GM21515 (cell line): ENCODE measurements around the gene MNAT1.
"Not testable (repeated sequence)": the region's sequence is repeated elsewhere in the genome, so short reads cannot be mapped to it uniquely, and the experiment has no call there.

ENCODE experiments used
- ATAC-seq: cut with Tn5 transposase; IDR thresholded peaks from one replicate; pipeline ENCODE4 v1.9.1; 2021; ENCODE audit not compliant: unreplicated experiment

The MNAT1 gene

DNA sequence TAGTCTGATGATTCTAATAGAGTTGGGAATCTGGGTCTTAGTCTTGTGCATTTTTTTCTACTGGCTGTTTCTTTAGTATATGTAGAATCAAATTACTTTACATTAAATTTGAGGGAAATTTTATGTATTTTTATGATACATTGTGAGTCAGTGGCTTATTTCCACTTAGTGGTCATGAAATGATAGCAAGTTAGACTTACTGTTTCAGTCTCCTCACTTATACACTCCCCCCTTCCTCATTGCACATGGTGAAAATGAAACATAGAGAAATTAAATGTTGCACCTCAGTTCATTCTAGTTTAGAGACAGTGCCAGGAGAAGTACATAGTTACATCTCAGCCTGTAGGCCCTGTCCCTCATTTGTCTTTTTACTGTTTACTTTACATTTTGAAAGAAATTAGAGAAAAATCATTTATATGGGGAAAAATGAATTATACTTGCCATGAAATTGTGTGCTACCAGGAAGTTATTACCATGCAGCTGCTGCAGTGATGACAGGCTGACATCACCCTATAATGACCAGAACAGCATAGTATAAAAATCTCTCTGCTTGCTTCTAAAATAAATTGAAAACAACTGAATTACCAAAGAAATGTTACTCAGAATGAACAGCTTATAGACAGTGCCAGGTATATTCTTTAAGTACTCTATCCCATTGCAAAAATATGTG, 133.1 kb downstream of the MNAT1 start:
- ATAC-seq, result no peak

DNA sequence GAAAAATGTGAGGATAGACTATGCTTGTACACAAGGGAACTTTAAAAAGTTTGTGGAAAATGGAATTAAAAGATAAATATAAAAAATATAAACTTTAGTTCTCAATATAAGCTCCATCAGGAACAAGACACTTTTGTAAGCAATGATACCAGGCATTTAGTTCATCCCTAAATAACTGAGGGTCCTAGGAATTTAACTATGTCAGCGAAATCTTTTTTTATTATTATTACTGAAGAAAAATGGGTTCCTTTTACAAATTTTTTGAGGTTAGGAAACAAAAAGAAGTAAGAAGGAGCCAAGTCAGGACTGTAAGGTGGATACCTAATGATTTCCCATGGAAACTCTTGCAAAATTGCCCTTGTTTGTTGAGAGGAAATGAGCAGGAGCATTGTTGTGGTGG, 143.6 kb downstream of the MNAT1 start:
- ATAC-seq, result no peak

DNA sequence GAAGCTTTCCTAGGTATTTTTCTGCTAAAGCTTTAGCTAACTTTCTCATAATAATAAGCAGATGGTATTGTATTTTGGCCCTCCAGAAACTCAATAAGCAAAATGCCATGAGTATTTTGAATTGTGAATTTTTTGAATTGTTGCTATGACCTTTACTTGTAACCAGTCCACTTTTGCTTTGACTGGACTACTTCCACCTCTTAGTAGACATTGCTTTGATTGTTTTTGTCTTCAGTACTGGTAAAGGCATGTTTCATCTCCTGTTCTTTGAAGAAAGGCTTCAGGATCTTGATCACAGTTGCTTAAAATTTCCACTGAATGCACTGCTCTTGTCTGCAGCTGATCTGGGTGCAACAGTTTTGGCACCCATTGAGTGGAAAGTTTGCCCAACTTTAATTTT, 144.0 kb downstream of the MNAT1 start:
- ATAC-seq, result no peak

DNA sequence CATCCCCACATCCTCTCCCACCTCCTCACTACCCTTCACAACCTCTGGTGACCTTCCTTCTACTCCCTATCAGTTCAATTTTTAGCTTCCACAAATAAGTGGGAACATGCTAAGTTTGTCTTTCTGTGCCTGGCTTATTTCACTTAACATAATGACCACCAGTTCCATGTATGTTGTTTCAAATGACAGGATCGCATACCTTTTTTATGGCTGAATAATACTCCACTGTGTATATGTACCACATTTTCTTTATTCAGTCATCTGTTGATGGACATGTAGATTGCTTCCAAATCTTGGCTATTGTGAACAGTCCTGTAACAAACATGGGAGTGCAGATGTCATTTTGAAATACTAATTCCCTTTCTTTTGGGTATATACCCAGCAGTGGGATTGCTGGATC, 147.7 kb downstream of the MNAT1 start:
- ATAC-seq, result no peak

DNA sequence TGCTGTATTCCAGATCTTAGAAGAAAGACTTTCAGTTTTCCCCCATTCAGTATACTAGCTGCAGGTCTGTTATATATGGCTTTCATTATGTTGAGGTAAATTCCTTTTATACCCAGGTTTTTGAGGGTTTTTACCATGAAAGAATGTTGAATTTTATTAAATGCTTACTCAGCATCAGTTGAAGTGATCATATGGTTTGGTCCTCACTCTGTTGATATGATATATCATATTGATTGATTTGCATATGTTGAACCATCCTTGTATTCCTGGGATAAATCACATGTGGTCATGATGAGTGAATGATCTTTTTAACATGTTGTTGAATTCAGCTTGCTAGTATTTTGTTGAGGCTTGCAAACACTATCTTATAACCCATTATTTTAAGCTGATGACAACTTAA, 149.6 kb downstream of the MNAT1 start:
- ATAC-seq, result no peak

DNA sequence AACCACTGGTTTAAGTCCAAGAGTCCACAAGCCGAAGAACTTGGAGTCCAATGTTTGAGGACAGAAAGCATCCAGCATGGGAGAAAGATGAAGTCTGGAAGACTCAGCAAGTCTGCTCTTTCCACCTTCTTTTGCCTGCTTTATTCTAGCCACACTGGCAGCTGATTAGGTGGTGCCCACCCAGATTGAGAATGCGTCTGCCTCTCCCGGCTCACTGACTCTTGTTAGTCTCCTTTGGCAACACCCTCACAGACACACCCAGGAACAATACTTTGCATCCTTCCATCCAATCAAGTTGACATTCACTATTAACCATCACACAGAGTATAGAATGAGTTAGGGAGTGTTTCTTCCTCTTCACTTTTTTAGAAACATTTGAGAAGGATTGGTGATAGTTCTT, 156.1 kb downstream of the MNAT1 start:
- ATAC-seq, result not testable (repeated sequence)

DNA sequence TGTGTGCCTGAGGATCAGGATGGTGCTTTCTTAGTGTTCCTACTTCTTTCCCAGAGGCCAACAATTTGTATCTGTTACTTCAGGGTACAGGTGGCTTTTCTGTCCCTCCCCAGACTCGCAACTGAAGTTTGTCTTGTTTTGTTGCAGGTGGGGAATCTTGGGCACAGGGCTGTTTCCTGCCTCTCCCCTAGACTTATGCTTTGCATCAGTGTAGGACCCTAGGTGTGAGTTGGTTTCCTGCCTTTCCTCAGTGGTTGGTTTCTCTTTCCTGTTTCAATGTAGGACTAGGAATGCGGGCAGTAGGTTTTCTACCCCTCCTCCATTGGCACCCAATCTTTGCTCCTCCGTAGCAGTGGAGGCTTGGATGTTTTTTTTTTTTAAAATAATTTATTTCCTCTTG, 159.3 kb downstream of the MNAT1 start:
- no peak for ATAC-seq

DNA sequence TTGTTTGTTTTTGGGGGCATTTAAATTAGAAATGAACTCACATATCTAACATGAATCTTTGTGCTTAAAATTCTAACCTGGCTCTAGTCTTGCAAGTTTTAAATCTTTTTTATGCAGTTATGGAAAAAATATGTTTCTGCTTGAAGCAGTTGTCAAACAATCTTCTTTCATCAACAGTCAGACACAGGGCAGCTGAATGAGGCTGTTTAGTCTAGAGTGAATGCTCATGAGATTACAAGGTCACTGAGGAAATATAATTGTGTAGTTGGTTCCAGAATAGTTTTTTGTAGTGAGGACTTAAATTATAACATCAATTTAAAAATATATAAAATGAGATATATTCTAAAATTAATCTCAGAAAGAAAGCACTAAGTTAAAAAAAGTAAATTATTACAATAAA, 169.8 kb downstream of the MNAT1 start:
- ATAC-seq, result no peak

DNA sequence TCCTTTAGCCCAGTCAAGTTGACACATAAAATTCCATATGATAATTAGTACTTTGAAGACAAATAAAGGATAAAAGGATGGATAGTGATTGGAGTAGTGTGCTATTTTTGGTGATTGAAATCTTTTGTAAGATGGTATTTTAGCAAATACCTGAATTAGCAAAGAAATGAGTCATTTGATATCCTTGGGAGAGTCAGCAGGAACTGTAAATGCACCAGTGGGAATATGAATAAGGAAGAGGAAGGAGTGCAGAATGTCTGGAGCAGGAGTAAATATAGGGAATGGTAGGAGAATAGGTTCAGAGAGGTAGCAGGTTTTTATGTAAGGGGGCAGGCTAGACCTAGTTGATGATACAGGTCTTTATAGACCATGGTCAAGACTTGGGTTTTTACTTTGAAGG, 171.4 kb downstream of the MNAT1 start:
- ATAC-seq, result no peak

DNA sequence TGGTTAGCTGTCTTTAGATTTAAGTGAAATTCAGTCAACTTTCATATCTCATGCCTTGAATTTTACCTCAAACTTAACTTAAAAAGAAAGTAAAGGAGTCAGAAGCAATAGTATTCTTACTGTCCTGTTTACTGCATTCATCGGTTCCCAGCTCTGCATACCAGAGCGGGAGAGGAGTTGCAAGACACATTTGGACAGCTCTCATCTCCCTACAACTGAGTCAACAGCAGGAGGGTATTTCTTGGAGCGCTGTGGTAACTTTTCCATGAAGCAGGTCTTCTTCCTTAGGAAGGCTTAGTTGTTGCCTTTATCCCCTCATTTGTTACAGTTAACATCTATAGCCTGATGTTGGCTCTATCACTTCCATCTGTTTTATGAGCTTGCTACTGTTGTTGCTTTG, 181.2 kb downstream of the MNAT1 start:
- ATAC-seq, result no peak

DNA sequence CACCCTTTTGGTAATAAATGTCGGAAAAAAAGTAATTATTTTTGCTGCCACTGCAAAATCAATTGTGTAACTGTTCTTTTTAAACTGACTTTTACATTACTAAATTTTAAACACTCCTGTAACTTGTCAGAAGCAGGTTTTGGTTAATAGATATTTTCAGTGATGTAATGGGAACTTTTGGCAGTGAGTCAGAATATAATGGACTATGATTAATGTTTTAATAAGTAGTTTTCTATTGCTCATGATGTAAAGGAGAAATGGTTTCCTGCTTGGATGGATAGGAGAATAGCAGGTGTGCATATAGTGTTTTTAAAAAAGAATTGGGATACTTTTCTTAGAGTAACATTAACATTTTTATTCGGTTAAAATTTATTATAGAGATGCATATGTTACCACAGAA, 187.5 kb downstream of the MNAT1 start:
- no peak for ATAC-seq

DNA sequence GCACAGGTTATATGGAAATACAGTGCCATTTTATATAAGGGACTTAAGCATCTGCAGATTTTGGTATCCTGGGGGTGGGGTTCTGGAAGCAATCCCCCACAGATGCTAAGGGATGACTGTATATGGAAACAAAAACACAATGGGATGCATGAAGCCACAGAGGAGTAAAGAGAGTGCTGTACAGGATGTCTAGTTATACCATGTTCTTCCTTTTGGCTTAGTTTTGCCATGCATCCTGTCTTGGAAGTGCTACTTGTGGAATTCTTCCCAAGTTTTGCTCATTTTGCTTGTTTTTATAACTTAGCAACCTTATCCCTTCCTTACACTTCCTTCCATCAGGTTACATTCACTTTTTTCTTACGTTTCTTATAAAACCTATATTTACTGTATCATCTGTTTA, 190.7 kb downstream of the MNAT1 start:
- ATAC-seq, result no peak

DNA sequence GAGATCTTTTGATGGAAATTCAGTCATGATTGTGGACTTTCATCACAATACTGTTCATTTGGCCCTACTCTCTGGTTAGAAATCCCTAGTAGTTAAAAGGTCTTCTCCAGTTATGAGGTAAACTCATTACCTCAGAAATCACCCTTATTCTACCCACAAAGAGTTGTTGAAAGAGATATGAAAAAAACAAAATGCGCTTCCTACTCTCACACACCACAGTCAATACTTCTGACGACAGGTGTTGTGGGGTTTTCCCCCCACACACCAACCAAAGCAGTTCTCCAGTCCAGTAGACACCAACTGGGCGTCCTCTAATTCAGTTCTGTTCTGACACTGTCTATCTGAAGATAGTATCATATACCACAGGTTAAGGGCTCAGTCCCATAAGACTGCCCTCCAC, 191.4 kb downstream of the MNAT1 start:
- peak; percentile 92 for ATAC-seq

DNA sequence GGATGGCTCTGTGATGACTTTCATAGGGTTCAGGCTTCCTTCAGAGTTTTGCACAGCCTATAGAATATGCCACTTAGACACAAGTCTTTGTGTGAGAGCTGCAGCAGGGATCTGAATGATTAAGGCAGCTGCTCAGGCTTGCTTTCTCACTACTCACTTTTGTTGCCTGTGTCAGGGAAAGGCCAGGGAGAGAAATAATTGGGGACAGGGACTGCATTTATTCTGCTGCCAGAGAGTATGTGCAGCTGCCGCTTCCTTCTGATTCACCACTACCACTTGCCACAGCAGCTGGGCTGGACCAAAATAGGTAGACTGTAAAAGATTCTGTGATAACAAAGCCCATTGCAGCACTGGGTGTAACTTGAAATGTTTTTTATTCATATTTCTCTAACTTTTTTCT, 196.7 kb downstream of the MNAT1 start:
- ATAC-seq, result no peak

DNA sequence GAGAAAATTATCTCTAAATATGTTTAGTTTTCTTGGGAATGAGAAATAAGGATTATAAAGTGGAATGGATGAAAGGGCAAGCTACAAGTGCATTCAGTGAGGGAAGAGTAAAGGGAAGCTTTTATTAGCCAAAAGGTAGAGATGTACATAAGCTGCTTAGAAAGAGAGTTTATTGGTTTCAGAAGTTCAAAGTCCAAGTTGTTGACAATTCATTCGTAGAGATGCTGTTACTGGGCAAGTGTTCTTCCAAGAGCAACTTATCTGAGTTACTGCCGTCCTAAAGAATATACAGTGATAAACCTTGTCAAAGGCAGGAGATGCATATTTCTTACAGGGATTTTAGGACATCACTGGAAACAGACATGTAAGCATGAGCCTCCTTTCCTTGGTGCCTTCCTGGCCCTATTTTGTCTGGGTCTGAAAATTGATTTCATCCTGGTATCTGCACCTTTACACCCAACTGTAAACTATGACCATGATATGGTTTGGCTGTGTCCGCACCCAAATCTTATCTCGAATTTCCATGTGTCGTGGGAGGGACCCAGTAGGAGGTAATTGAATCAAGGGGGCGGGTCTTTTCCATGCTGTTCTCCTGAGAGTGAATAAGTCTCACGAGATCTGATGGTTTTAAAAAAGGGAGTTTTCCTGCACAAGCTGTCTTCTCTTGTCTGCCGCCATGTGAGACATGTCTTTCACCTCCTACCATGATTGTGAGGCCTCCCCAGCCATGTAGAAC, 199.5 kb downstream of the MNAT1 start:
- ATAC-seq, result no peak

DNA sequence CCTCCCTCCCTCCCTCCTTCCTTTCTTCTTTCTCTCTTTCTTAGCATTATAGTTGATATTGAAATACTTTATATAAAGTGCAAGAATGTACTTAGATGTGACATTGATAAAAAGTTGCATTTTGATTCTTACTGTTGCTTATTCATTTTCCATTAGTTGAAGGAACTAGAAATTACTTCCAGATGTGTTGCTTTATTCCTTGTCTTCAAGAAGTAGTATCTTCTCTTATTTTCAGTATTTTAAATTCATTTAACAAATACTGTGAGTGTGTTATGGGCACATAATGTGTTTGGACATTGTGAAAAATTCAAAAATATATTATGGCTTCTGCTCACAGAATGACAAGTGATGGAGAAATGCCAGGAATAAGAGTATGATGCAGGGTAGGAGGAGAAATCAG, 200.8 kb downstream of the MNAT1 start:
- no peak for ATAC-seq

DNA sequence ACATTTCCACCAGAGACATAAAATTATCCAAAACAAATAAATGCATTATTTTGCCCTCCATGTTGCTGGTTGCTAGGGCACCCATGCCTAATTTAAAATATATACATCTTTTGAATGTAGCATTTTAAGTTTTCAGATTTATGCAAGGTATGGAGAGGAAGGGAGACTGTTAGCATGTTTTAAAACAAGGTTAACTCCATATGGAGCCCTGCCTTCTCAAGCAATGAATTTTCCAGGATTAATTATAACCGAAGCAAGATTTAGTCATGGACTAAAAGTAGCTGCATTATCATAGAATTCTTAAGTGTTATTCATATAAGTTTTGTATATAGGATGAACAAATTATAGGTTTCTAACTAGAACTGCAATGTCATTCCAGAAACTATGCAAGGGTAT, 209.1 kb downstream of the MNAT1 start:
- ATAC-seq, result no peak

DNA sequence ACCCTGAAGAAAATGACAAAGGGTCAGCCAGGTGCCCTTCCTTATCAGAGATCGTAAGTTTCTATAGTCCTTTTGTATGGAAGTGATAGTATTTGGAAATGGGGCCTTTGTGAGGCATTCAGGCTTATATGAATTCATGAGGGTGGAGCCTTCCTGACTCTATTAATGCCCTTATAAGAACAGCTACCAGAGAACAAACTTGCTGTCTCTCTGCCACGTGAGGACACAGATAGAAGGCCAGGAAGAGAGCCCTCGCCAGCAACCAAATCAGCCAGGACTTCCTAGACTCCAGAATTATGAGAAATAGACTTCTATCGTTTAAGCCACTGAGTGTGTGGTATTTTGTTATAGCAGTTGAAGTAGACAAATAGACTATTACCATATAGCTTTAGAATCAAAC, 209.6 kb downstream of the MNAT1 start:
- no peak for ATAC-seq

DNA sequence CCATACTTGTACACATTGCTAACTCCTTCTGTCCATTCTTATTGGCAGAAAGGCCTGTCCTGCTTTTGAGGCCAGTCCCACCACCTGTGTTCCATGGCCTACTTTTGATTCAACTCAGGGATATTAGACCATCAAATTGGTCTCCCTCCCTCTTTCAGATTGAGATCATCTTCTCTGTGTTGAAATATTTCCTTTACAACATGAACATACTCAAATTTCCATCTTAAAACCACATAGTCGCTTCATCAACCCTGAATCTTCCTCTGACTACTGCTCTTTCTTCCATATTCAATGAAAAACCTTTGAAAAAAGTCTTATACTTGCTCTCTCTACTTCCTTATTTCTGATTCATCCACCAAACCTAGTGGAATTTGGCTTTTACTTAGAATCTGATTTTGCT, 211.4 kb downstream of the MNAT1 start:
- no peak for ATAC-seq

DNA sequence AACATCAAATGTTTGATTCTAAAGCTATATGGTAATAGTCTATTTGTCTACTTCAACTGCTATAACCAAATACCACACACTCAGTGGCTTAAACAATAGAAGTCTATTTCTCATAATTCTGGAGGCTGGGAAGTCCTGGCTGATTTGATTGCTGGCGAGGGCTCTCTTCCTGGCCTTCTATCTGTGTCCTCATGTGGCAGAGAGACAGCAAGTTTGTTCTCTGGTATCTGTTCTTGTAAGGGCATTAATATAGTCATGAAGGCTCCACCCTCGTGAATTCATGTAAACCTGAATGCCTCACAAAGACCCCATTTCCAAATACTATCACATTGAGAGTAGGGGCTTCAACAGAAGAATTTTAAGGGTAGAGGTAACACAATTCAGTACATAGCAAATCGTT, 212.2 kb downstream of the MNAT1 start:
- no peak for ATAC-seq

DNA sequence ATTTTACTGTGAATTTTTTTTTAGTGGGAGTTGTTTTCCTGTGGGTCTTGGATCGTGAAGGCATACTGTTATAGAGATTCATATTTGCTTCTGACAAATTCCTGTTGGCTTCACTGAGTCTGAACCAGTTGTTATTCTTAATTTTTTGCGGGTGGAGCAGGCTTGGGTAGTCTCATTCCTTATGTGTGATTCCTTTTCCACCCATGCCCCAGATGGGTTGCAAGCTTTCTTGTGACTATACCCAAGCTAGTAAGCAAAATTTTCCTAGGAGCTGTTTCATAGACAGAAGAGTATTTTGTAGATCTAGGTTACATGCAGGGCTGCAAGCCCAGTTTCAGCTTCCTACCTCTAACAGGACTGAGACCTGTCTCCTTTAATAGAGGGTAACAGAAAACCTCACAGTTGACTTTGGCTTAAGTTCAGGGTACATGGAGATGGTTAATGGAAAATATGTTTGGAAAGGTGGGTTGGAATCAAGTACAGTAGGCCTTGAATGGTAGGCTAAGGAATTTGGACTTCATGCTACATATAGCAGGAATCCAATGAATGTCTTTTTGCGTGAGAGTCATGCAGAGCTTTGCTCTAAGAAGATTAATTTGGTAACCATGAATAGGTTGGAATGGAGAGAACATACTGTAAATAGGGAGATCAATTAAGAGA, 217.3 kb downstream of the MNAT1 start:
- no peak for ATAC-seq

DNA sequence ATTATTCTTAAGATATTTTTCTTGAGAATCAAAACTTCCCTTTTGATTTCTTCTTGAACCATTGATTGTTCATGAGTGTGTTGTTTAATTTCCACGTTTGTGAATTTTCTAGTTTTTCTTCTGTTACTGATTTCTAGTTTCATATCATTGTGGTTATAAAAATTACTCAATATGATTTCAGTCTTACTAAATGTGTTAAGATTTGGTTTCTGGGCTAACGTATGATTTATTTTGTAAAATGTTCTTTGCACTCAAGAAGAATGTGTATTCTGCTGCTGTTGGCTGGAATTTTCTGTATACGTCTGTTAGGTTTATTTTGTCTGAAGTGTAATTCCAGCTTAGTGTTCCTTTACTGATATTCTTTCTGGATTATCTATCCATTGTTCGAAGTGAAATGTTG, 221.6 kb downstream of the MNAT1 start:
- ATAC-seq, result no peak
